GM12878 (cell line): ENCODE data around the gene KIAA0825. TPM values are rescaled to one million over a fixed set of nuclear protein-coding genes. Genes with fewer than 3 reads are reported as not detected.

ENCODE experiments used
- ATAC-seq: fragments of 200-7000 bp; cut with Tn5 transposase; 3 replicates; pipeline ENCODE4 v1.9.1; 2020; ENCODE audit warnings: mild to moderate bottlenecking, moderate library complexity
- BruUV-seq: library from RNA; stranded (reverse); fragments of 400-500 nt; replicated peaks from 2 replicates; lab custom pipeline; 2021; lab: Mats Ljungman, UMichigan
- CTCF ChIA-PET: fragments of 300-600 bp; sonication (Branson Sonifier 250); formaldehyde crosslinking; extraction: SDS; loops from one replicate; lab custom pipeline; 2021; ENCODE audit warnings: inconsistent platforms; lab: Yijun Ruan, JAX
- POLR2A ChIA-PET: fragments of 350-600 bp; formaldehyde crosslinking; extraction: SDS; loops from one replicate; lab custom pipeline; 2021; ENCODE audit warnings: inconsistent platforms; lab: Charles Lee
- RAD21 ChIA-PET: fragments of 300-600 bp; sonication (Branson Sonifier 250); formaldehyde crosslinking; loops from one replicate; lab custom pipeline; 2023; ENCODE audit warnings: antibody characterized with exemption; ENCODE audit not compliant: unreplicated experiment; lab: Charles Lee
- SMC1A ChIA-PET: fragments of 300-600 bp; sonication (Branson Sonifier 250); formaldehyde crosslinking; loops from one replicate; lab custom pipeline; 2023; ENCODE audit not compliant: unreplicated experiment, uncharacterized antibody; lab: Charles Lee
- DNase-seq: peaks from one replicate; pipeline ENCODE4 v3.0.0-alpha.2; 2011; ENCODE audit warnings: low read depth, low spot score
- FAIRE-seq: peaks from 3 replicates; lab custom pipeline; 2011; peaks lifted over from hg19 to GRCh38; lab: Jason Lieb, UNC
- H2AFZ ChIP-seq: 2 replicates; pipeline ENCODE4 v1.6.0; 2011; ENCODE audit warnings: low read depth, low read length, control low read depth; ENCODE audit not compliant: control insufficient read depth
- H3K27ac ChIP-seq: 2 replicates; pipeline ENCODE4 v1.5.1; 2011; ENCODE audit warnings: control low read depth; ENCODE audit not compliant: control insufficient read depth, insufficient read depth
- H3K27me3 ChIP-seq, 2 experiments: replicated peaks in 1 of 2; 2 replicates each; pipeline versions ENCODE4 v1.6.0 to v1.6.1; 2011; ENCODE audit warnings: low read length in 1 of 2; ENCODE audit not compliant: control insufficient read depth in 2 of 2, insufficient read depth in 2 of 2
- H3K36me3 ChIP-seq, 2 experiments: 2 replicates each; pipeline ENCODE4 v1.5.1; 2011; ENCODE audit warnings: low read length in 1 of 2; ENCODE audit not compliant: control insufficient read depth in 2 of 2, insufficient read depth in 2 of 2
- H3K4me1 ChIP-seq: 2 replicates; pipeline ENCODE4 v1.6.1; 2011; ENCODE audit warnings: mild to moderate bottlenecking, low read length, moderate library complexity, mixed read lengths; ENCODE audit not compliant: control insufficient read depth, insufficient read depth
- H3K4me2 ChIP-seq: 2 replicates; pipeline ENCODE4 v1.6.0; 2011; ENCODE audit warnings: control low read depth; ENCODE audit not compliant: control insufficient read depth, insufficient read depth
- H3K4me3 ChIP-seq: fragments of 200-600 bp; sonication (generic); 2 replicates; pipeline ENCODE4 v1.5.1; 2016
- H3K79me2 ChIP-seq: 2 replicates; pipeline ENCODE4 v1.6.0; 2011; ENCODE audit warnings: low read length; ENCODE audit not compliant: control insufficient read depth, insufficient read depth
- H3K9ac ChIP-seq: 2 replicates; pipeline ENCODE4 v1.8.0; 2011; ENCODE audit warnings: low read length, control low read depth, mixed read lengths; ENCODE audit not compliant: control insufficient read depth, insufficient read depth
- H3K9me3 ChIP-seq: replicated peaks from 3 replicates; pipeline ENCODE4 v1.5.1; 2011; ENCODE audit warnings: mild to moderate bottlenecking, low read length; ENCODE audit not compliant: control insufficient read depth, insufficient read depth
- H4K20me1 ChIP-seq: 2 replicates; pipeline ENCODE4 v1.6.0; 2011; ENCODE audit not compliant: control insufficient read depth, insufficient read depth
- PAX5 ChIP-seq: IDR thresholded peaks from 2 replicates; pipeline ENCODE4 v1.6.1; 2011; ENCODE audit warnings: low read depth, low read length, borderline replicate concordance
- POU2F2 ChIP-seq: IDR thresholded peaks from 3 replicates; pipeline ENCODE4 v1.6.1; 2011; ENCODE audit warnings: low read depth, mild to moderate bottlenecking, low read length, borderline replicate concordance
- SIN3A ChIP-seq: IDR thresholded peaks from 2 replicates; pipeline ENCODE4 v1.6.1; 2012; ENCODE audit warnings: low read depth, low read length, improper control_type of control experiment
- SPI1 ChIP-seq: IDR thresholded peaks from 2 replicates; pipeline ENCODE4 v1.6.1; 2011; ENCODE audit warnings: low read depth, mild to moderate bottlenecking, low read length, moderate library complexity, borderline replicate concordance; ENCODE audit not compliant: insufficient read depth
- SREBF1 ChIP-seq: IDR thresholded peaks from 2 replicates; pipeline ENCODE4 v1.6.1; 2012; ENCODE audit warnings: mild to moderate bottlenecking, low read length
- ZNF207 ChIP-seq: fragments of 450-650 bp; IDR thresholded peaks from 2 replicates; pipeline ENCODE4 v1.6.1; 2014; ENCODE audit warnings: antibody characterized with exemption, mild to moderate bottlenecking, borderline replicate concordance
- WGBS: methylation state at CpG from one replicate; pipeline ENCODE4 v1.1.6; 2016; ENCODE audit warnings: low lambda C conversion rate; ENCODE audit not compliant: insufficient replicate concordance, insufficient coverage; ENCODE audit errors: missing lambda C conversion rate; 5-methylcytosine and 5-hydroxymethylcytosine counted together
- in situ Hi-C: fragments of 300-500 bp; cut with MboI; formaldehyde crosslinking; loops from 9 replicates; pipeline ENCODE4 v1.14.3; 2018; ENCODE audit warnings: mixed read lengths
- intact Hi-C: fragments of 100-400 bp; cut with micrococcal nuclease; formaldehyde crosslinking; loops from one replicate; pipeline ENCODE4 v1.14.2; 2022; ENCODE audit not compliant: unreplicated experiment
- polyA plus RNA-seq, 11 experiments: library from polyadenylated mRNA; depleted of rRNA in 4 of 11; unstranded in 6 of 11; stranded (reverse) in 5 of 11; fragments of >200 nt; fragmentation: Nextera tagmentation in 4 of 11; fragmentation: Illumina TruSeq in 1 of 11; extraction: Ambion mirVana in 4 of 11; extraction: Trizol in 1 of 11; gene quantifications; 1 replicate in 1 of 11; 2 replicates in 10 of 11; pipeline versions ENCODE4 v1.2.1 to v1.2.3, GENCODE V29; 2011 to 2016; ENCODE audit warnings: inconsistent platforms in 2 of 11, missing spikeins in 2 of 11, low read depth in 1 of 11
- total RNA-seq, 4 experiments: library from RNA; depleted of rRNA in 3 of 4; stranded (reverse); fragments of >200 nt in 3 of 4; fragmentation: Illumina TruSeq in 1 of 4; extraction: Trizol in 1 of 4; gene quantifications; 2 replicates each; pipeline versions ENCODE4 v1.2.1 to v1.2.3, GENCODE V29; 2013 to 2021
- TF ChIP-seq, protein P1 (sequence below): IDR thresholded peaks from 2 replicates; pipeline ENCODE4 v1.6.1; 2012; ENCODE audit warnings: low read depth, low read length, improper control_type of control experiment
- TF ChIP-seq, protein P2 (sequence below): fragments of 450-650 bp; IDR thresholded peaks from 2 replicates; pipeline ENCODE4 v1.6.1; 2018; ENCODE audit warnings: borderline replicate concordance, mild to moderate bottlenecking; ENCODE audit not compliant: partially characterized antibody
- TF ChIP-seq, protein P3 (sequence below): IDR thresholded peaks from 2 replicates; pipeline ENCODE4 v1.6.1; 2011; ENCODE audit warnings: borderline replicate concordance, low read depth, mild to moderate bottlenecking, moderate library complexity, mixed read lengths, low read length; ENCODE audit not compliant: insufficient read depth; ENCODE audit errors: extremely low read length

KIAA0825 gene
- total and polyA plus RNA-seq, 10 of the 15 experiments (the other 5 are each of a cell fraction or from before 2014, with no cell fraction given), result 0.55 to 1.9 (median 1.5) TPM

DNA sequence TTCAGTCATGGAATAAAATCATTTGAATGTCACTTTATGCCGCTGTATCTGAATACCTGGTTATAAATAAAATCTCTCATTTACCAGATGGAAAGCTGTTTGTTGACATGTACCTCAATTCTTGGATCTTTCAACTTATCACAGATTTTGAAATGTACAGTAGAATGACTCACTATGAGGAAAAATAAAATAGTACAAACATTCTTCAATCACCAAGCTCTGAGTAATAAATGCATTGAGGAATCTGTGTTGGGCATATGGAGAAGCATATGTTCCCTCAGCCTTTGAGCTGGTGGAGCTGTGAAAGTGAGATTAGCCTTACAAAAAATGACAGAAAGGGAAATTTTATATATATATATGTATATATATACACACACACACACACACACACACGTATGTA lies 175.4 kb downstream of the KIAA0825 start:
- CTCF ChIA-PET, result interaction anchor here (1.0 kb wide), 1 partner anchor 26 kb away, joined by 3 read pairs; no protein-coding TSS in a partner anchor
- RAD21 ChIA-PET, result no interaction called here
- 19% methylated on average over 2 of the region's 2 CpGs for WGBS
- Histone ChIP-seq H3K27me3 (no peaks in the 10 kb centered on the region), H4K20me1 (no peaks in the 10 kb centered on the region), H3K79me2 (no peaks in the 10 kb centered on the region), H3K9ac (no peak overlapping the region), H3K9me3 (no peaks in the 10 kb centered on the region), H3K36me3 (no peaks in the 10 kb centered on the region), H3K27ac (no peak overlapping the region), H3K4me3 (no peak overlapping the region), H2AFZ (no peak overlapping the region), H3K4me2 (no peak overlapping the region), H3K4me1 (no peaks in the 10 kb centered on the region)
- in situ Hi-C loops, result no loop called here
- intact Hi-C loops, result no loop called here
- FAIRE-seq (no peak), DNase-seq (no peak), ATAC-seq (no peak)
- POLR2A ChIA-PET, result no interaction called here
- SMC1A ChIA-PET, result interaction anchor here (0.7 kb wide), 1 partner anchor 38 kb away, joined by 3 read pairs; no protein-coding TSS in a partner anchor
- no peak for TF ChIP-seq ZNF207
- TF ChIP-seq SREBF1, result no peak
- no peak for TF ChIP-seq POU2F2
- no peak for TF ChIP-seq SIN3A
- TF ChIP-seq, protein P1, sequence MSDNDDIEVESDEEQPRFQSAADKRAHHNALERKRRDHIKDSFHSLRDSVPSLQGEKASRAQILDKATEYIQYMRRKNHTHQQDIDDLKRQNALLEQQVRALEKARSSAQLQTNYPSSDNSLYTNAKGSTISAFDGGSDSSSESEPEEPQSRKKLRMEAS, result no peak
- TF ChIP-seq, protein P2, sequence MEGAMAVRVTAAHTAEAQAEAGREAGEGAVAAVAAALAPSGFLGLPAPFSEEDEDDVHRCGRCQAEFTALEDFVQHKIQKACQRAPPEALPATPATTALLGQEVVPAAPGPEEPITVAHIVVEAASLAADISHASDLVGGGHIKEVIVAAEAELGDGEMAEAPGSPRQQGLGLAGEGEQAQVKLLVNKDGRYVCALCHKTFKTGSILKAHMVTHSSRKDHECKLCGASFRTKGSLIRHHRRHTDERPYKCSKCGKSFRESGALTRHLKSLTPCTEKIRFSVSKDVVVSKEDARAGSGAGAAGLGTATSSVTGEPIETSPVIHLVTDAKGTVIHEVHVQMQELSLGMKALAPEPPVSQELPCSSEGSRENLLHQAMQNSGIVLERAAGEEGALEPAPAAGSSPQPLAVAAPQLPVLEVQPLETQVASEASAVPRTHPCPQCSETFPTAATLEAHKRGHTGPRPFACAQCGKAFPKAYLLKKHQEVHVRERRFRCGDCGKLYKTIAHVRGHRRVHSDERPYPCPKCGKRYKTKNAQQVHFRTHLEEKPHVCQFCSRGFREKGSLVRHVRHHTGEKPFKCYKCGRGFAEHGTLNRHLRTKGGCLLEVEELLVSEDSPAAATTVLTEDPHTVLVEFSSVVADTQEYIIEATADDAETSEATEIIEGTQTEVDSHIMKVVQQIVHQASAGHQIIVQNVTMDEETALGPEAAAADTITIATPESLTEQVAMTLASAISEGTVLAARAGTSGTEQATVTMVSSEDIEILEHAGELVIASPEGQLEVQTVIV, result no peak
- TF ChIP-seq, protein P3, sequence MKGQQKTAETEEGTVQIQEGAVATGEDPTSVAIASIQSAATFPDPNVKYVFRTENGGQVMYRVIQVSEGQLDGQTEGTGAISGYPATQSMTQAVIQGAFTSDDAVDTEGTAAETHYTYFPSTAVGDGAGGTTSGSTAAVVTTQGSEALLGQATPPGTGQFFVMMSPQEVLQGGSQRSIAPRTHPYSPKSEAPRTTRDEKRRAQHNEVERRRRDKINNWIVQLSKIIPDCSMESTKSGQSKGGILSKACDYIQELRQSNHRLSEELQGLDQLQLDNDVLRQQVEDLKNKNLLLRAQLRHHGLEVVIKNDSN, result no peak
- TF ChIP-seq SPI1, result no peak
- no peak for TF ChIP-seq PAX5
- no TSS peak for BruUV-seq
